Fibroblast of lung (primary cell): ENCODE measurements around the gene NAA10. TPM values are rescaled to one million over a fixed set of nuclear protein-coding genes. Genes with fewer than 3 reads are reported as not detected.

ENCODE experiments used
- DNase-seq, 2 donors: peaks; one replicate each; pipeline versions ENCODE4 v3.0.0 to v3.0.0-alpha.2; 2010; ENCODE audit warnings: low read depth in 2 of 2
- H2AFZ ChIP-seq: 2 replicates; pipeline ENCODE4 v1.5.1; 2012; ENCODE audit warnings: low read length, control low read depth, inconsistent platforms
- H3K27ac ChIP-seq: 2 replicates; pipeline ENCODE4 v1.5.1; 2011; ENCODE audit warnings: low read length, control low read depth; ENCODE audit not compliant: insufficient read depth
- H3K27me3 ChIP-seq: 2 replicates; pipeline ENCODE4 v1.5.1; 2011; ENCODE audit warnings: mild to moderate bottlenecking, low read length; ENCODE audit not compliant: control insufficient read depth, insufficient read depth
- H3K36me3 ChIP-seq: 2 replicates; pipeline ENCODE4 v1.5.1; 2011; ENCODE audit warnings: low read length; ENCODE audit not compliant: control insufficient read depth, insufficient read depth
- H3K4me1 ChIP-seq: 2 replicates; pipeline ENCODE4 v1.5.1; 2011; ENCODE audit warnings: low read length; ENCODE audit not compliant: control insufficient read depth, insufficient read depth; ENCODE audit errors: extremely low read depth
- H3K4me2 ChIP-seq: 2 replicates; pipeline ENCODE4 v1.5.1; 2011; ENCODE audit warnings: low read length, control low read depth; ENCODE audit not compliant: insufficient read depth; ENCODE audit errors: extremely low read depth
- H3K4me3 ChIP-seq, 4 experiments: fragments of 200-600 bp in 1 of 4; sonication (generic) in 1 of 4; replicated peaks in 1 of 4; 2 replicates each; pipeline ENCODE4 v1.5.1; 2011 to 2016; ENCODE audit warnings: low read length in 4 of 4, low read depth in 3 of 4, mild to moderate bottlenecking in 3 of 4, control low read depth in 2 of 4, inconsistent platforms in 1 of 4, mixed read lengths in 1 of 4; ENCODE audit not compliant: insufficient read depth in 1 of 4; ENCODE audit errors: control extremely low read depth in 1 of 4
- H3K79me2 ChIP-seq: 2 replicates; pipeline ENCODE4 v1.5.1; 2012; ENCODE audit warnings: mild to moderate bottlenecking, low read length, inconsistent platforms; ENCODE audit not compliant: control insufficient read depth, insufficient read depth
- H3K9ac ChIP-seq: 2 replicates; pipeline ENCODE4 v1.5.1; 2011; ENCODE audit warnings: mild to moderate bottlenecking, low read length, control low read depth; ENCODE audit not compliant: insufficient read depth
- H3K9me3 ChIP-seq: 2 replicates; pipeline ENCODE4 v1.5.1; 2012; ENCODE audit warnings: low read depth, low read length; ENCODE audit not compliant: control insufficient read depth, insufficient read depth
- H4K20me1 ChIP-seq: 2 replicates; pipeline ENCODE4 v1.5.1; 2011; ENCODE audit warnings: low read length; ENCODE audit not compliant: control insufficient read depth, insufficient read depth; ENCODE audit errors: extremely low read depth
- EZH2 ChIP-seq: IDR thresholded peaks from 2 replicates; pipeline ENCODE4 v1.5.1; 2012; ENCODE audit warnings: low read length, control low read depth, mild to moderate bottlenecking; ENCODE audit errors: missing control alignments
- polyA plus RNA-seq, 2 donors: library from polyadenylated mRNA; depleted of rRNA in 1 of 2; stranded (reverse) in 1 of 2; unstranded in 1 of 2; fragments of >200 nt; gene quantifications; 2 replicates each; pipeline ENCODE4 v1.2.1, GENCODE V29; 2011 to 2012; ENCODE audit warnings: missing spikeins in 1 of 2
- total RNA-seq: library from RNA; depleted of rRNA; stranded (reverse); fragments of >200 nt; gene quantifications from 2 replicates; pipeline ENCODE4 v1.2.1, GENCODE V29; 2014
- TF ChIP-seq, protein P1 (sequence below), 2 donors: IDR thresholded peaks in 1 of 2; conservative IDR thresholded peaks in 1 of 2; 1 replicate in 1 of 2; 2 replicates in 1 of 2; pipeline ENCODE4 v1.5.1; 2011 to 2012; ENCODE audit warnings: low read length in 2 of 2, control low read depth in 1 of 2, inconsistent platforms in 1 of 2, low read depth in 1 of 2, mild to moderate bottlenecking in 1 of 2

The NAA10 gene
- total and polyA plus RNA-seq, 2 donors (not counting 1 experiment from before 2014, with no cell fraction given), result 37.0 to 66.2 TPM

DNA sequence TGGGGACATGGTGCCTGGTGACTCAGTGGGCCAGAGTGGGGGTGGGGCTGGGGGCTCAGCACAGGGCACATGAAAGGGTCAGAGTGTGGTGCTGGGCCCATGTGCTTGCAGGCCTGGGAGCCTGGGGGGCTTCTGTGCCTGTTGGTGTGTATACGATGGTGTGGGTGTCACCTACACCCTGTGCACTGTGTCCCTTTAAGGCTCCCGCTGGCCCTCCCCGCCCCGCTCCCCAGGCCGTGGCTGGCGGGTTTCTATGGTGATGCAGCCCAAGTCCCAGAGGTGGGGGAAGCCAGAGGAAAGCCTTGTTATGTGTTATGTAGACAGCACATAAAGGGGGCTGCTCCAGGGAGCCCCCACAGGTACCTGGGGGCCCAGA is 54.4 kb downstream of the NAA10 start:
- H3K4me3 ChIP-seq, result no peak overlapping the region
- DNase-seq, result no peak
- H4K20me1 ChIP-seq, result no peaks in the 10 kb centered on the region
- no peak overlapping the region for H3K4me2 ChIP-seq
- no peak overlapping the region for H3K27ac ChIP-seq
- H2AFZ ChIP-seq, result no peak overlapping the region
- H3K36me3 ChIP-seq, result no peaks in the 10 kb centered on the region
- TF ChIP-seq, protein P1, sequence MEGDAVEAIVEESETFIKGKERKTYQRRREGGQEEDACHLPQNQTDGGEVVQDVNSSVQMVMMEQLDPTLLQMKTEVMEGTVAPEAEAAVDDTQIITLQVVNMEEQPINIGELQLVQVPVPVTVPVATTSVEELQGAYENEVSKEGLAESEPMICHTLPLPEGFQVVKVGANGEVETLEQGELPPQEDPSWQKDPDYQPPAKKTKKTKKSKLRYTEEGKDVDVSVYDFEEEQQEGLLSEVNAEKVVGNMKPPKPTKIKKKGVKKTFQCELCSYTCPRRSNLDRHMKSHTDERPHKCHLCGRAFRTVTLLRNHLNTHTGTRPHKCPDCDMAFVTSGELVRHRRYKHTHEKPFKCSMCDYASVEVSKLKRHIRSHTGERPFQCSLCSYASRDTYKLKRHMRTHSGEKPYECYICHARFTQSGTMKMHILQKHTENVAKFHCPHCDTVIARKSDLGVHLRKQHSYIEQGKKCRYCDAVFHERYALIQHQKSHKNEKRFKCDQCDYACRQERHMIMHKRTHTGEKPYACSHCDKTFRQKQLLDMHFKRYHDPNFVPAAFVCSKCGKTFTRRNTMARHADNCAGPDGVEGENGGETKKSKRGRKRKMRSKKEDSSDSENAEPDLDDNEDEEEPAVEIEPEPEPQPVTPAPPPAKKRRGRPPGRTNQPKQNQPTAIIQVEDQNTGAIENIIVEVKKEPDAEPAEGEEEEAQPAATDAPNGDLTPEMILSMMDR (conservative IDR thresholded peaks at IDR 0.05 in 1 of 2, IDR thresholded peaks at IDR 0.05 in 1 of 2; ENCODE audit: low read depth in 1 of 2, low read length in 2 of 2), result no peak
- no peak for TF ChIP-seq EZH2
- no peaks in the 10 kb centered on the region for H3K9me3 ChIP-seq
- no peak overlapping the region for H3K9ac ChIP-seq
- H3K79me2 ChIP-seq, result no peaks in the 10 kb centered on the region
- H3K27me3 ChIP-seq, result peaks cover 20% of the 10 kb centered on the region
- no peaks in the 10 kb centered on the region for H3K4me1 ChIP-seq

DNA sequence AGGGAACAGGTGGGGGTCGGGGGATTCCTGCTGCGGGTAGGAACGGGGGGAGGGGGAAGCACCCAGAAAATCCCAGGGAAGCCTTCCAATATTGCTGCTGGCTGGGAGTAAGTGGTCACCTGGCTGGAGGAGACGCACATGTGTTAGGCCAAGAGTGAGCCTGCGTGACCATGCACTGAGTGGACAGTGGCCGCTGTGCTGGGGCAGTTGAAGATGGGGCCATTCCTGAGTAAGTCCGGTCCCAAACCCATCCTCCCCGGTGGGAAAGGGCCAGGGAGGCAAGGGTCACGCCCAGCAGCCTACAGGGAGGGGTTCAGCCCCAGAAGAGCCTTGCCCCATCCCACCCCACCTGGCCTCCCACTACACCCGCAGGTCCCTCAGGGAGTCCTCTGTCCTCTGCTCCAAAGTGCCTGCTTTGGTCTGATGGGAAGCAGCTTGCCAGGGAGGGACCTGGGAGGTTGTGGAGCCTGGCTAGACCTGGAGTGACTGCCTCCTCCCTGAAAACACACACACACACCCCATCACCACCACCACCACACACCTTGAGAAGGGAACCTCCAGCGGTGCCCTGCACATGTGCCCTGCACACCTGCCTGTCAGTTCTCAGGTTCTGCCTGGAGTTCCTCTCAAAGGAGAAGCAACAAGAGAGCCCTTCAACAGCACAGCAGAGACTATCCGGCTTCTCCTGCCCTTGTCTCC is 54.9 kb downstream of the NAA10 start:
- no peaks in the 10 kb centered on the region for H3K79me2 ChIP-seq
- no peaks in the 10 kb centered on the region for H3K9me3 ChIP-seq
- no peaks in the 10 kb centered on the region for H4K20me1 ChIP-seq
- H3K27me3 ChIP-seq, result peaks cover 15% of the 10 kb centered on the region
- DNase-seq, result no peak
- H3K27ac ChIP-seq, result no peak overlapping the region
- no peaks in the 10 kb centered on the region for H3K4me1 ChIP-seq
- H3K36me3 ChIP-seq, result no peaks in the 10 kb centered on the region
- TF ChIP-seq EZH2, result no peak
- TF ChIP-seq, protein P1 (conservative IDR thresholded peaks at IDR 0.05 in 1 of 2, IDR thresholded peaks at IDR 0.05 in 1 of 2; ENCODE audit: low read depth in 1 of 2, low read length in 2 of 2), result no peak
- H2AFZ ChIP-seq, result no peak overlapping the region
- no peak overlapping the region for H3K4me2 ChIP-seq
- H3K4me3 ChIP-seq, result no peak overlapping the region
- no peak overlapping the region for H3K9ac ChIP-seq

Other genes with a start within 250 kb of the NAA10 start
- gene SLC6A8, start 247.1 kb downstream of the NAA10 start, total RNA-seq, result 9.8 and 11.1 TPM in 2 replicates
- 7.7 and 13.2 TPM in 2 replicates for gene SLC6A8, start 247.1 kb downstream of the NAA10 start, polyA plus RNA-seq
- 94.8 and 133 TPM in 2 replicates for gene BCAP31, start 210.7 kb downstream of the NAA10 start, total RNA-seq
- 94.0 and 114 TPM in 2 replicates for gene BCAP31, start 210.7 kb downstream of the NAA10 start, polyA plus RNA-seq
- 6.9 and 12.7 TPM in 2 replicates for gene ABCD1, start 210.2 kb downstream of the NAA10 start, total RNA-seq
- gene ABCD1, start 210.2 kb downstream of the NAA10 start, polyA plus RNA-seq, result 4.0 and 4.6 TPM in 2 replicates
- 1.0 and 4.3 TPM in 2 replicates for gene PLXNB3, start 170.8 kb downstream of the NAA10 start, total RNA-seq
- gene PLXNB3, start 170.8 kb downstream of the NAA10 start, polyA plus RNA-seq, result 1.6 and 1.9 TPM in 2 replicates
- 0.51 and 0.83 TPM in 2 replicates for gene SRPK3, start 154.0 kb downstream of the NAA10 start, total RNA-seq
- gene SRPK3, start 154.0 kb downstream of the NAA10 start, polyA plus RNA-seq, result 0.15 and 0.40 TPM in 2 replicates
- 37.8 and 44.6 TPM in 2 replicates for gene IDH3G, start 140.7 kb downstream of the NAA10 start, total RNA-seq
- 55.7 and 72.2 TPM in 2 replicates for gene IDH3G, start 140.7 kb downstream of the NAA10 start, polyA plus RNA-seq
- 144 and 147 TPM in 2 replicates for gene SSR4, start 140.4 kb downstream of the NAA10 start, total RNA-seq
- gene SSR4, start 140.4 kb downstream of the NAA10 start, polyA plus RNA-seq, result 141 and 182 TPM in 2 replicates
- under 0.01 and 0.26 TPM in 2 replicates for gene PDZD4, start 104.5 kb downstream of the NAA10 start, total RNA-seq
- 0.01 and 0.10 TPM in 2 replicates for gene PDZD4, start 104.5 kb downstream of the NAA10 start, polyA plus RNA-seq
- gene L1CAM, start 48.9 kb downstream of the NAA10 start, total RNA-seq, result under 0.01 and 0.99 TPM in 2 replicates
- gene L1CAM, start 48.9 kb downstream of the NAA10 start, polyA plus RNA-seq, result 1.2 and 1.7 TPM in 2 replicates
- gene AVPR2, start 30.4 kb downstream of the NAA10 start, total RNA-seq, result not detected in 2 replicates
- gene AVPR2, start 30.4 kb downstream of the NAA10 start, polyA plus RNA-seq, result not detected in 2 replicates
- gene ARHGAP4, start 8.8 kb downstream of the NAA10 start, total RNA-seq, result 1.3 and 1.5 TPM in 2 replicates
- 0.12 and 0.51 TPM in 2 replicates for gene ARHGAP4, start 8.8 kb downstream of the NAA10 start, polyA plus RNA-seq
- gene RENBP, start 9.6 kb upstream of the NAA10 start, total RNA-seq, result 5.4 and 8.8 TPM in 2 replicates
- 0.90 and 0.92 TPM in 2 replicates for gene RENBP, start 9.6 kb upstream of the NAA10 start, polyA plus RNA-seq
- 7.4 and 10.2 TPM in 2 replicates for gene HCFC1, start 36.8 kb upstream of the NAA10 start, total RNA-seq
- 3.0 and 6.7 TPM in 2 replicates for gene HCFC1, start 36.8 kb upstream of the NAA10 start, polyA plus RNA-seq
- 6.4 and 8.3 TPM in 2 replicates for gene TMEM187, start 37.7 kb upstream of the NAA10 start, total RNA-seq
- gene TMEM187, start 37.7 kb upstream of the NAA10 start, polyA plus RNA-seq, result 4.6 and 4.7 TPM in 2 replicates
- gene IRAK1, start 84.9 kb upstream of the NAA10 start, total RNA-seq, result 61.1 and 65.9 TPM in 2 replicates
- gene IRAK1, start 84.9 kb upstream of the NAA10 start, polyA plus RNA-seq, result 25.9 and 48.1 TPM in 2 replicates
- gene MECP2, start 162.7 kb upstream of the NAA10 start, total RNA-seq, result 15.4 and 24.9 TPM in 2 replicates
- gene MECP2, start 162.7 kb upstream of the NAA10 start, polyA plus RNA-seq, result 11.5 and 11.6 TPM in 2 replicates
- not detected in 2 replicates for gene OPN1LW, start 209.2 kb upstream of the NAA10 start, total RNA-seq
- not detected in 2 replicates for gene OPN1LW, start 209.2 kb upstream of the NAA10 start, polyA plus RNA-seq
- not detected in 2 replicates for gene OPN1MW, start 247.6 kb upstream of the NAA10 start, total RNA-seq
- not detected in 2 replicates for gene OPN1MW, start 247.6 kb upstream of the NAA10 start, polyA plus RNA-seq